ENCODE data around the gene APOL3.

GRCh38 chr22:36125994-36126531 lies 34.5 kb downstream of the APOL3 start:
- TF ChIP-seq POLR2A (IDR thresholded peaks at IDR 0.05; ENCODE audit: low read depth, low read length), result no peak
- TF ChIP-seq POLR2AphosphoS5 (IDR thresholded peaks at IDR 0.05; ENCODE audit: low read depth, low read length), result no peak
- no peak for TF ChIP-seq TAF1 (IDR thresholded peaks at IDR 0.05; ENCODE audit: borderline replicate concordance, low read depth, low read length)
